Left cardiac atrium (tissue), 4 donors: ENCODE measurements around the gene MAGEB18. TPM values are rescaled to one million over a fixed set of nuclear protein-coding genes. Genes with fewer than 3 reads are reported as not detected.

Experiments used
- ATAC-seq, 2 donors: fragments of 200-7000 bp; cut with Tn5 transposase; one replicate each; pipeline ENCODE4 v1.9.1; 2020; ENCODE audit warnings: mild to moderate bottlenecking in 2 of 2, moderate library complexity in 2 of 2
- DNase-seq: peaks from one replicate; pipeline ENCODE4 v3.0.0-alpha.2; 2020
- intact Hi-C, 2 donors: fragments of 100-400 bp; cut with DNase I; formaldehyde crosslinking; loops; one replicate each; pipeline versions ENCODE4 v1.14.1 to v1.15.1; 2022 to 2023
- long read RNA-seq: library from polyadenylated mRNA; unstranded; transcript quantifications from one replicate; pipeline ENCODE4 v2.0.0, GENCODE V29; 2021
- total RNA-seq, 2 donors: library from RNA; stranded (reverse); fragmentation: NEBNext Ultra II Directional; extraction: Animal tissue kit (Norgen Biotek cat#: 25700); gene quantifications; one replicate each; pipeline ENCODE4 v1.2.1, GENCODE V29; 2021
- donor health status: DM: no; HTN: yes; CAD: no.
- donor health status: DM: no; HTN: yes; CAD: no; lungs with severe emphysema.
- donor health status: DM: yes; HTN: yes; CAD: no.
- donor health status: Dilated cardiomyopathy.

MAGEB18 gene
- not detected for total RNA-seq
- long read RNA-seq: 0 reads

- no peak for ATAC-seq
- DNase-seq: no peak
- intact Hi-C loops: no loop called here
These were observed at the start of gene MAGEB18 for GRCh38 chrX:26138274-26138673. TSS of gene MAGEB18 (plus strand) at chrX:26138343. CDS start at chrX:26138986, 643 bp downstream.

GRCh38 chrX:26100421-26100920, 37.7 kb upstream of the MAGEB18 start:
- DNase-seq (no peak), ATAC-seq (no peak)
- intact Hi-C loops: no loop called here

- no peak for DNase-seq
- ATAC-seq: no peak
- intact Hi-C loops: no loop called here
These were observed 29.0 kb upstream of the MAGEB18 start for GRCh38 chrX:26109142-26109541.

GRCh38 chrX:26146024-26146423, 7.9 kb downstream of the MAGEB18 start:
- intact Hi-C loops: no loop called here
- DNase-seq: no peak
- ATAC-seq: peak in 1 of 2 donors; percentile 34

- intact Hi-C loops: no loop called here
- ATAC-seq: no peak
- DNase-seq: no peak
These were observed 22.2 kb downstream of the MAGEB18 start, which contains the start of gene MAGEB6B for GRCh38 chrX:26160301-26160700. TSS of gene MAGEB6B (plus strand) at chrX:26160601. CDS start at chrX:26160601, 0 bp downstream.

Other genes starting within 250 kb of the MAGEB18 start
- gene MAGEB6B, start 22.3 kb downstream of the MAGEB18 start, total RNA-seq: not detected
- gene MAGEB6, start 54.1 kb downstream of the MAGEB18 start, total RNA-seq: not detected
- gene MAGEB5, start 77.8 kb downstream of the MAGEB18 start, total RNA-seq: not detected